NCI-H146 (cell line): ENCODE data around the gene ADPRHL1.
"Not testable (repeated sequence)": the region's sequence is repeated elsewhere in the genome, so short reads cannot be mapped to it uniquely, and the experiment has no call there.

Experiments
- DNase-seq: peaks from one replicate; lab custom pipeline; 2025; lab: John Stamatoyannopoulos, UW

ADPRHL1 gene

DNA sequence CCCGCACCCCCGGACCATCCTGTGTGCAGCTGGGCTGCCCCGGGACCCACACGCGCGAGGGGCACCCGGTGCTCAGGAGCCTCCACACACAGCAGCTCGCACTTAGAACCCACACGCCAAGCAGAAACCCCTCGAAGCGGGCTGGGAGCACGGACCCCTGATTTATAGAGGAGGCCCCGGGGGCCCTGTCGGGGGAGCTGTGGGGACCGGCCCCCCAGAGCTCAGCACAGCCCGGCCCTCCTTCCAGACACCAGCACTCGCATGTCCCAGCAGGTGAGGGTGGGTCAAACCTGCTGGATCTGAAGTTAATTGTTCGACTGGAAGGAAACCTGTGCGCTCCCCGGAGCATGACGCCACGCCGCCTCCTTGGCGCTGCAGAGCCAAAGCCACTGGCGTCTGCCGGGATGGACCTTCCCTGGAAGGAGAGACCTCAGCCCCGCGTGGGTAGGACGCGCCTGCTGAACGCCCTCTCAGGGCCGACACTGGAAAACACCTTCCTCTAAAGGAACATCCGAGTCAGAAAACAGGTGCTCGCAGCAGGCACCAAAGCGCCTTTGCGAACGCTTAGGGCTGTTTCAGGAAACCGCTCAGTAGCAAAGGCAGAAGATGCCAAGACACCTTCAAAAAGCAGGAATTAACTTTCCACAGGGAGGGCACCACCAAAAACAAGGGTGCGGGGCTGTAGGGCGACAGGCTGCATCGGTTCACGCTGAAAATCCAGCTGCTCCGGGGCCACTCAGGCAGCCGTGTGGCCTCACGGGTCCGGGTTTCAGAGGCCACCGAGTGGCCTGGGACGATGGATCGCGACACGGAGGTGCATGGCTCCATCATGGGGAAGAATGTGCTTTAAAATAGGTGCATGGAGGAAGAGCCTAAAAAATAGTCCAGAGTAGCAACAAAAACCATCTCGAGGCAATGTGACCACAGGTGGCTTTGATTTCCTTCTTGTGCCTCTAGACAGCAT lies 51.6 kb downstream of the ADPRHL1 start:
- DNase-seq: peak; percentile 46

DNA sequence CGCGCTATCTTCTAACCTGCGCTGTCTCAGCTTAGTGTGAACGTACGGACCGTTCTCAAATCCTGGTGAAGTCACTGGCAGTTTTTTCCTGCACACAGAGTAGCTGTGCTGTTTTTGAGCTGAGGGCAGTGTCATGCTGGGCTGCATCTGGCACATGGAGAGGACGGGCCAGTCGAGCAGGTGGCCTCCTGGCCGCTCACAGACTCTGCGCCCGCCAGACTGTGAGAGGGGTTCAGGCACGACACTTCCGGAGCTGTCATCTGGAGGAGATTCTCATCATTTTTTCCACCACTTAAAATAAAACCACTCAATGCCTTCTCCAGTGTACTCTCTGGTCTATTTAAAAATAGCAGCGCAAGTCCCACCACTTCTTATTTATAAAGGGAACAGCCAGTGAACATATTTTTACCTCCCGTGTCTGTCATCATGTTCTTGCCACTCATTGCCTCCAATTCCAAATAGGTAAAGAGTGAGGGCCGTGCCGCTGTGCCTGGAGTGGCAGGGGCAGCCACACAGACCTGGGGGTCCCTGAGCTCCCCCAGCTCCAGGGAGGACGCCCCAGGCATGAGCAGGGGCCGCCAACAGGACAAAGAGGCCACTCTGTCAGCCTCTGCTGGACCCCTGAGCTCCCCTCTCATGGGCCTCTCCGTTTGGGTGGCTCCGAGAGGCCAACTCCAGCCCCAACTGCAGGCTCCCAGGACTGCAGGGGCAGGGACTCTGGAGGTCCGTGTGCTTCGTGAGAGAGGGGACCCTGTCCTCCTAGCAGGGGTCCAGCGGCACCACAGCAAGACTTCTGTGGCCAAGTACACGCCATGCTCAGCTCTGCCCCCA lies 52.5 kb downstream of the ADPRHL1 start:
- DNase-seq: no peak

DNA sequence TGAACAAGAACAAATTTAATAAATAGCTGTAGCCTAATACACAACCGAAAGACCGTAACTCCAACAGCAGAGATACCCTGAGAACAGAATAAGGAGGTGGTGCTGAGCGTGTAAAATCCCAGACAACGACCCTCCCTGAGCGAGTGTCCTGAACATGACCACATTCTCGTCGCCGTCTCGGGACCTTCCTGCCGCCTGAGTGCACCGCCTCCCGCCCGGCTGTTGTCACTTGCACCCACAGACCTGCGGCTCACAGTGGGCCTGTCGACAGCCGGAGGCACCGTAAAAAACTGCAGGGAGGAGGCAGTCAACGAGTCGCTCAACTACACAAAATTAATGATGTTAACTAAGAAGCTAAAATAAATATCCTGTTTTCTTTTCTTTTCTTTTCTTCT lies 53.5 kb downstream of the ADPRHL1 start:
- no peak for DNase-seq

DNA sequence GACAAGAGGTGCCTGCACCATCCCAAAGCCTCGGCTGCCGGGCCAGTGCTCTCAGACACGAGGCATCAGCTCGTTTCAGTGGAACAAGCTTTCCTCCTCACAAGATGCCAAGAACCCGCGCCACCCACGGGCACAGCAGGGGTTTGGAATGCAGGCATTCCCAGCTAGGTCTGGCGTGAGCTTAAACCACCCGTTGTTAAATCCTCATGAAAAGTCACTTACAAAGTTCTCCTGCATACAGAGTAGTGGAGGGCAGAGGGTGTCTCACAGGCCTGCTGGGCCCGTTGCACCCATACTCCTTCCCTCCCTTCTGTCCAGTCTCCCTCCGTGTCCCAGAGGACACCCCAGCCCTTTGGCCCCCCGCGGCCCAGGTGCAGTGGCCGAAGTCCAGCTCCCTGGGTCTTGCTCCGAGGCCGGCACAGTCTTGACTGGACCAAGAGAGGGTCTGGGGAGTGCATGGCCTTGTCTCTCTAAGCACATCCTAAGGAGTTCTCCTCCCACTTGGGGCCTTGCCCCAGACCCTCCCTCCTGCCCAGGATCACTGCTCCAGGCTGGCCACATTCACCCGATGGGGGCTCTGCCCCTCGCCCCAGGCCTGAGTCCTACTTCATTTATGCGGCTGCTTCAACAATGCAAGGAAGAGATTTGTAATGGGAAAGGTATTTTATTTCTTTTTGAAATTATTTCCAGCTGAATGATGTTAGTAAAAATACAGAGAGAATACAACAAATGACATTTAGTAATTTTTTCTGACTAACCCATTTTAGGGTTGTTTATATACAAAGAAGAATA lies 54.1 kb downstream of the ADPRHL1 start:
- DNase-seq: no peak

DNA sequence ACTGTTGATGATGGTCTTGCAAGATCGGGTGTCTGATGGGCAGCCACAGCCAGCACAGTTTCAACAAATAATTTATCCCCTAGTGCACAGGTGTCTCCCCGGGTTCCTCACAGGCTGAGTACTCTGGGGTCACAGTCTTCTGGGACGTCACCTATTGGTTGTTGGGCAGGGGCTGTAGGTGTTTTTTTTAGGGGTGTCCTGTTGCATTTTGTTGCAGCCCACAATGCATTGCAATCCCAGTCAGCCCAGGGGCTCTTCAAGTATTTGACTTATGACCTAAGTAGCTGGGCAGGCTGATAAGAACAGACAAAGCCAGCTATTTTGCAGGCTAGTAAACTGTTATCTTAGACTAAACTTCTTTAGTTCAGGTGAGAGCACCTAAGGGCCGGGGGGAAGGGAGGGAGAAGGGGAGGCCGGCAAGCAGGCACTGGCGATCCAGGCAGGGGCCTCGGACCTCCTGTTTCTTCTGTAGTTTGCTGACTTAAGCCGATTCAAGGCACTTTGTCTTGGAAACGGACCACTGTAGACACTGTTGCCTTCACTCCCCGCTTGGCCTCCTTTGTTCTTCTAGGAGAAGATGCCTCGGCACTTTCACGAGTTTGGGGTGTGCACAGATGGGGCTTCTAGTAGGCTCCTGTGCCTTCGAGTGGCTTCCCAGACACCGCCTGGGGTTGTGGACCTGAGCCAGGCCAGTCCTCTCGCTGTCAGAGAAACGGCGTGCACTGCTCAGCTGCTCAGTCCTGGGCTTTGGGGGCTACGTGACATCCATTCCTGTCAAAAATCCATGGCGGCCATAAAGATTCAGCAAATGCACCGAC lies 55.5 kb downstream of the ADPRHL1 start:
- DNase-seq: no peak

DNA sequence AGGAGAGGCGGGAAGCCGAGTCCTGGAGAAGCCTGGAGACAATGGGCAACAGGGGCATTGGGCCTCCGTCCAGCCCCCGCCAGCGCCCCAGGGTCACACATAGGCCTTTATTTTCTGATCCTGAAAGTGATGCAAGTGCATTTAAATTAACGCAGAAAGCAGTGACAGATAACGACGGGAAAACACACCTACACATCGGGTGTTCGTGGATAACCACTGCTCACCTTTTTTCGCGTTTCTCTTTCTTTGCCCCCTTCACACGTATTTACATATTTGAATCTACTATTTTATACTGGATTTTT lies 59.0 kb downstream of the ADPRHL1 start:
- DNase-seq: no peak

DNA sequence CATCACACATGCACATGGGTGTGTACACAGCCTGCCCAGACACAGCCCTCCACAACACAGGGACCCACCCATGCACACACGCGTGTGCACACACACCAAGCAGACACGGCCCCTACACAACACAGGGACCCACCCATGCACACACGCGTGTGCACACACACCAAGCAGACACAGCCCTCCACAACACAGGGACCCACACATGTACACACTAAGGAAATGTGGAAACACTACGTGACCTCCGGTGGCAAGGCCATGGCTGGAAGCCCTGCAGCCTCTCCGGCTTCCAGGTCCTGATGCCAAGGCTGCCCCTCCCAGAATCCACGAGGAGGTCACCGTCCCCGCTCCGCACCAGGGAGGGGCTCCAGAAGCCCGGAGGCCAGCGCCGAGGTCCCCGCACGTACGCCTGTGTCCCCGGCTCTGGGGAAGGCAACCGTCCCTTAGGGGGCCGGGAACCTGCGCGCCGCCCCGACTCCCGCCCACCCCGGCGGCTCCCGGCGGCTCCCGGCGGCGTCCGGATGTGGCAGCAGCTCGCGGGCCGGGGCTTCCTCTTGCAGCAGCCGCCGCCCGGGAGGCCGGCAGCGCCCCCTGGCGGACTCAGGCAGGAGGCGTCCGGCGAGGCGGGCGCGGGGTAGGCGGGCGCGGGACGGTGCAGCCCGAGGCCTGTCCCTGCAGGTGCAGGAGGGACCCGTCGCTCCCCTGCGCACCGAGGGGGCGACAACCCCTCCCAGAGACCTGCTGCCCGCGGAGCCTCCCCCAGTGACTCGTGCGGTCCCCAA lies 59.5 kb downstream of the ADPRHL1 start:
- DNase-seq: peak; percentile 87

DNA sequence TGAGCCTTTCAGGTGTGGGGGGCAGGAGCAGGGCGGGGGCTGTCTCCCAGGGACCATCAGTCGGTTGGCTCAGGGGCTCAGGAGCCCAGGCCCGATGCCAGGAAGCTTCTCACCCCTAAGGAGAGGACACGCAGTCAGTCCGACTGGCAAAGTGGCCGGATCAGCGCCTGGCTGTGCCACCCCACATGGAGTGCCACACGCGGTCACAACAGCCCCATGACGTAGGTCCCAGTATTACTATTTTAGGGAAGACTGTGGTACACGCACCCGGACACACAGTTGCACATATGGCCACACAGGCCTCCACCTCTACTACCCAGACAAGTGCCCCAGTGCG lies 60.1 kb downstream of the ADPRHL1 start:
- DNase-seq: no peak

DNA sequence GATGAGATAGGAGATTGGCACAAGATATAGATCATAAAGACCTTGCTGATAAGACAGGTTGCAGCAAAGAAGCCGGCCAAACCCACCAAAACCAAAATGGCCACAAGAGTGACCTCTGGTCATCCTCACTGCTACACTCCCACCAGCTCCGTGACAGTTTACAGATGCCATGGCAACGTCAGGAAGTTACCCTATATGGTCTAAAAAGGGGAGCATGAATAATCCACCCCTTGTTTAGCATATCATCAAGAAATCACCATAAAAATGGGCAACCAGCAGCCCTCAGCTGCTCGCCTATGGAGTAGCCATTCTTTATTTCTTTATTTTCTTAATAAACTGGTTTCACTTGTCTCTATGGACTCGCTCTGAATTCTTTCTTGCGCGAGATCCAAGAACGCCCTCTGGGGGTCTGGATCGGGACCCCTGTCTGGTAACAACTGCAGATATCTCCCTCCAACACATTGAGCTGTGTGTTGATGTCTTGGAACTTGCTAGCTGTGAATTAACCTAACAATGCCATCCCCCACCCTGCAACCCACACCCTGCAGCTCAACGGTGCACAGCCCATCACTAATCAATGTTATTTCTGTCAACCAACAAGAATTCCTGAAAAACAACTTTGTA lies 62.3 kb downstream of the ADPRHL1 start:
- no peak for DNase-seq

DNA sequence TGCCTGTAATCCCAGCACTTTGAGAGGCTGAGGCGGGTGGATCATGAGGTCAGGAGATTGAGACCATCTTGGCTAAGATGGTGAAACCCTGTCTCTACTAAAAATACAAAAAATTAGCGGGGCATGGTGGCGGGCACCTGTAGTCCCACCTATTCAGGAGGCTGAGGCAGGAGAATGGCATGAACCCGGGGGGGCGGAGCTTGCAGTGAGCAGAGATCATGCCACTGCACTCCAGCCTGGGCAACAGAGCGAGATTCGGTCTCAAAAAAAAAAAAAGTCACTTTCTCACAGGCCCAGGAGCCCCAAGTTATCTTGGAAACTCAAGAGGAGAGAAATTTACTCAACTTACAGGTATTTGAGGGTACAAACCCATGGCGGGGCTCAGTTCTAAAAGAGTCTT lies 63.7 kb downstream of the ADPRHL1 start:
- not testable (repeated sequence) for DNase-seq

DNA sequence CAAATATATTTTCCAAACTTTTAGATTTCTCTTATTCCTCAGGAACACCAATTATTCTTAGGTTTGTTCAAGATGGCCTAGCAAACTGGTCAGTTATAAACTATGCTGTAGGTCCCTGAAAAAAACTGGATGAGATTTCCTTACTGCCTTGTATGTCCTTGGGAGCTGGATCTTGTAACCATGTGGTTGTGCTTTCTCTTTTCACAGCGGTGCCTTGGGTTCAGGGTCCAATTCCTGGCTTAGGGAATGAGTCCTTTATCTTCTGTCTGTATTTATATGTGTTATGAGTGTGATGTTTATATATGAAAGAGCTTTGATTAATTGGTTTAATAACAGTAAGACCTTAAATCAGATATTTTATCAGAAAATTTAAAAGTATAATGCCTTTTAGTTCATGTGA lies 65.9 kb downstream of the ADPRHL1 start:
- DNase-seq: no peak

DNA sequence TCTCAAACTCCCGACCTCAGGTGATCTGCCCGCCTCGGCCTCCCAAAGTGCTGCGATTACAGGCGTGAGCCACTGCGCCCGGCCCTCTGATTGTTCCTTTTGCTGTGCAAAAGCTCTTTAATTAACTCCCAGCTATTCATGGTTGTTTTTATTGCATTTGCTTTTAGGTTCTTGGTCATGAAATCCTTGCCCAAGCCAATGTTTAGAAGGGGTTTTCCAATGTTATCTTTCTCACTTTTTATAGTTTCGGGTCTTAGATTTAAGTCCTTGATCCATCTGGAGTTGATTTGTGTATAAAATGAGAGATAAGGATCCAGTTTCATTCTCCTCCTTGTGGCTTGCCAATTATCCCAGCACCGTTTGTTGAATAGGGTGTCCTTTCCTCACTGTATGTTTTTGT lies 70.2 kb downstream of the ADPRHL1 start:
- no peak for DNase-seq

DNA sequence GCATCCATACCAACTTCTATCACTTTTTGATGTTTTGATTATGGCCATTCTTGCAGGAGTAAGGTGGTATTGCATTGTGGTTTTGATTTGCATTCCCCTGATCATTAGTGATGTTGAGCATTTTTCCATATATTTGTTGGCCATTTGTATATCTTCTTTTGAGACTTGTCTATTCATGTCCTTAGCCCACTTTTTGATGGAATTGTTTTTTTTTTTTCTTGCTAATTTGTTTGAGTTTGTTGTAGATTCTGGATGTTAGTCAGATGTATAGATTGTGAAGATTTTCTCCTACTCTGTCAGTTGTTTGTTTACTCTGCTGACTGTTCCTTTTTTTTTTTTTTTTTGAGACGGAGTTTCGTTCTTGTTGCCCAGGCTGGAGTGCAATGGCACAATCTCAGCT lies 70.7 kb downstream of the ADPRHL1 start:
- not testable (repeated sequence) for DNase-seq

DNA sequence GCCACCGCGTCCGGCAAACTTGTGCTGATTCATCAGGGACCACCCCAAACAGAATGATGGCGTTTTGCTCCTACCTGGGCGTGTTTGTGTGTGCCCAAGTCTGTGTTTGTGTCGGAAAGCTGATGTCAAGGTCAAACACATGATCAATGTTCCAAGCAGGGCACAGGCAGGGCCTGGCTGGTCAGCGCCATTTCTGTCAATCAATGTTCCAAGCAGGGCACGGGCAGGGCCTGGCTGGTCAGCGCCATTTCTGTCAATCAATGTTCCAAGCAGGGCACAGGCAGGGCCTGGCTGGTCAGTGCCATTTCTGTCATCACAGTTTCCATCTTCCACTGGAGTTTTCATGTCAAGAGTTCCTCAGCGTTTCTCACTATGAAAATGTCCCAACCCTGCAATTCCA lies 74.5 kb downstream of the ADPRHL1 start:
- no peak for DNase-seq

DNA sequence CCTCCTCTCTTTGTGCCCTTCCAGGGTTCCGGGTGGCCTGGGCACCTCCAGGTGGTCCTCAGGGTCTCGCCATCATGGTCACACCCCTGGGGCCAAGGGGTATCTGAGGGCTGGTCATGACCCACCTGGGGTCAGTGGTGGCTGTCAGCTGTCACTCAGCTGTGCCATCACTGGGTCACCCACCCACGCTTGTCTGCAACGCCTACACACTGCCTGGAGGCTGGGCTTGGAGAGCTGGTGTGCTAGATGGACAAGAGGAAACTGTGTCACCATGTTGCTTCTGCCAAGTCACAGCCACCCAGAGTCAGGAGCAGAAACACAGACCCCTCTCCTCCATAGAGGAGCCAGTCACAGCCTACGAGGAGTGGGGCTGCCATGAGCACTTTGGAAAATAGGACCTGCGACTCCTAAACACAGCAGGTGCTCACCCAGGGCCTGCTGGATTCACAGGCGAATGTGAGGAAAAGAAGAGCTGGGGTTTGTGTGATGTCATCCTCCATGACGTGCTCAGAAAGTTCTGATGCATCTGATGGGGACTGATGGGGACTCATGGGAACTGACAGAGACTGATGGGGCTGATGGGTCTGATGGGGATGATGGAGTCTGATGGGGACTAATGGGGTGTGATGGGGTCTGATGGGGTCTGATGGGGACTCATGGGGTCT lies 78.6 kb downstream of the ADPRHL1 start:
- no peak for DNase-seq

DNA sequence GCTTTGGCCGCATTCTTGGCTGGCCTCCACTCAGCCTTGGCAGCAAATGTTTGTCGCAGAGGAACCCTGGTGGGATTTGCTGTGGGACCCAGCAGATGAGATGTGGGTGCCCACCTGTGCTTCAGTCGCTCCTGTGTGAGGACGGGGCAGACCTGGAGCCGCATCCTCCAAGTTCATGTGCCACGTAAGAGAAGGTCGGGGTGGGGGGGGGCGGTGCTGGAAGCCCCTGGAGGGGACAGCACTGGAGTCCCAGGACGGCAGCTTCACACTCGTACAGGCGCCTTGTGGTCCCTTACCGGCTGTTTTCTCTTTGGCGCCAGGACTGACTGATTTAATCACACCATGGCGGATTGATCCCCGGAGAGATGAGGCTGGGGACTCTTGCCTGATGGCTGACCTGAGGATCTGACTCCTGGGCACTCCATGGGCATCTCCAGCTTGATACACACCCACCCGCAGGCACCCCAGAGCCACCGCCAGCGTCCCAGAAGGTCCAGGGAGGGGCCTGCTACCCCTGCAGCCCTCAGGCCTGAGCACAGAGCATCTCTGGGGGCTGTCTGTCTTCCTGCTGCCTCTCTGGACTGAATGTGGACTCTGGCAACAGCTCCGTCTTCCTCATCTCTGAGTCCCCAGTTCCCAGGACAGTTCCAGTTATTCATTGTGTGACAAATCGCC lies 79.3 kb downstream of the ADPRHL1 start:
- no peak for DNase-seq

DNA sequence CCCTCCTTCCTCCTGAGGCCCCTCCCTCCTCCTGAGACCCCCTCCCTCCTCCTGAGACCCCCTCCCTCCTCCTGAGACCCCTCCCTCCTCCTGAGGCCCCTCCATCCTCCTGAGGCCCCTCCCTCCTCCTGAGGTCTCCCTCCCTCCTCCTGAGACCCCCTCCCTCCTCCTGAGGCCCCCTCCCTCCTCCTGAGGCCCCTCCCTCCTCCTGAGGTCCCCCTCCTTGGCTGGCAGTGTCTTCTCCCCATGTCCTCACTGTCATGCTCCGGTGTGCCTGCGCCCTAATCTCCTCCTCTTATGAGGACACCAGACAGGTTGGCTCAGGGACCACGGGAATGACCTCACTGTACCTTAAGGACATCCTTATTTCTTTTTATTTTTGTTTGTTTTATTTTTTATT lies 81.6 kb downstream of the ADPRHL1 start:
- not testable (repeated sequence) for DNase-seq

DNA sequence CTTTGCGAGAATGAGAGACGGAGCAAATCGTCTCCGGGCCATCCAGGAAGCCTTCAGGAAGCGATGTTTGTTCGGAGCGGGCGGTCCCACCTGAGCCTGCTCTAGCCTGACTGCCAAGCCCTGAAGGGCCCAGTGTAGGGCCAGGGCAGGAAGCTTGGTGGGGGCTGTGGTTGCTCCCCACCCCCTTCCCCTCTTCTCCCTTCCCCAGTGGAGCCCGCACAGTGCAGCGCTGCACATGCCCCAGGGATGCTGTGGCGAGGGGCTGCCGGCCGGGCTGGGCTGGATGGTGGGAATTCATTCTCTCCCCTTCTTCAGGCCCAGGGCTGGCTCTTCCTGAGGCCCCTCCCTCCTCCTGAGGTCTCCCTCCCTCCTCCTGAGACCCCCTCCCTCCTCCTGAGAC lies 82.2 kb downstream of the ADPRHL1 start:
- DNase-seq: no peak

DNA sequence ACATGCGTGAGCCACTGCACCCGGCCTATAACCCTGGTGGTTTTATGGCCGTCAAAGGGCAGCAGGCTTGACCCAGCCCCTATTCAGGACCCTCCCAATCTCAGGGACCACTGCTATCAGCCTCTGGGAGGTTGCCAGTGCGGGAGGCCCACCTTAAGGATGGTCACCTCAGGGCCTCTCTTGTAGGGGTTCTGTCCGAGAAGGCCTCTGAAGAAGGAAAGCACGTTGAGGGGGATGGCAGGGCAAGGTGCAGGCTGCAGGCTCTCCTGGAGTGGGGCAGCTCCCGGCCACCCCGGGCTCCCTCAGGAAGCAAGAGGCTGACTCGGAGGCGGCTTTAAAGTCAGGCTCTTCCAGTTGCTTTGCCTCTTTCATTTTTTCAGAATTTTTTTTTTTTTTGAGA lies 83.4 kb downstream of the ADPRHL1 start:
- DNase-seq: no peak
